ENCODE results near the gene ACOT13.
A peak's percentile ranks its signal among the peaks of the same experiment; 100 is the strongest.

DNA sequence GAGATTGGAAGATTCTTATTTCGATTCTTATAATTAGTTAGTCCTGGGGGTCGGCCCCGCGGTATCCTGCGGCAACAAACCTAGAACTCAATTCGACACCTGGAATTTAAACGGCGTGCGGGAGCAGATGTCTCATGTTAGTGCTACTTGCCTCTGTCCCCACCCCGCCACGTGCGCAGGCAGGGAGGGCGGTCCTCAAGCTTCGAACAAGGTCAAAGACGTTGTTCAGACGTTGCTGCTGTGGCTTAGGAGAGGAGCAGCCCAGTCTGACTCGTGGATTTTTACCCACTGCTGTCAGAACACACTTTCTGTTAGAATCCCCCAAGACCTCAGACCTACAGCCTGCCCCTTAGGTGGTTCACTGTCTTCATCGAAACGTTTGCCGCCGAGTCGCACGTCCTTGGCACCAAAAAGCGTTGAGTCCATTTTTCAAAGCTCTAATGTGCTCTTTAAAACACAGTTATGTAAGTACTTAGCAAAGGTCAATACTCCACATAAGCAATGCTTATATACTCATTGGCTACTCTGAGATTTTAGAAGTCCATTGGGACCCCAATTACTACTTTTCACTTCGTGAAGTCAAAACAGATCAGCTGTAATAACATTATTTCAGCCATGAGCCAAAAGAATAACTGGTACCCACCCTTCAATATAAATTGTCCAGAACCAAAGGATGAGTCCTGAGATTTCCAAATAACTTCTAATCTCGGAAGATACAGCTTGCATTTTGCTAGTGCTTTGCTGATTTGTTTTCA lies 54.8 kb downstream of the ACOT13 start:
- TF ChIP-seq POLR2A (IDR thresholded peaks at IDR 0.05; ENCODE audit: control extremely low read depth in 1 of 2, low read depth in 2 of 2, low read length in 2 of 2) (peak; percentile 89 to 98), POLR2AphosphoS5 (IDR thresholded peaks at IDR 0.05; ENCODE audit: low read depth, low read length) (peak; percentile 99), CHD2 (IDR thresholded peaks at IDR 0.05; ENCODE audit: low read length) (no peak), TAF7 (optimal IDR thresholded peaks at IDR 0.05; ENCODE audit: borderline replicate concordance, low read depth, low read length) (peak; percentile 77), TAF1 (IDR thresholded peaks at IDR 0.05; ENCODE audit: low read depth, low read length) (peak; percentile 85), GABPA (IDR thresholded peaks at IDR 0.05; ENCODE audit: borderline replicate concordance, insufficient read depth, low read length) (no peak), RAD21 (IDR thresholded peaks at IDR 0.05 in 1 of 2, conservative IDR thresholded peaks at IDR 0.05 in 1 of 2; ENCODE audit: low read depth in 2 of 2, low read length in 2 of 2) (no peak)
- TF ChIP-seq, protein P1, sequence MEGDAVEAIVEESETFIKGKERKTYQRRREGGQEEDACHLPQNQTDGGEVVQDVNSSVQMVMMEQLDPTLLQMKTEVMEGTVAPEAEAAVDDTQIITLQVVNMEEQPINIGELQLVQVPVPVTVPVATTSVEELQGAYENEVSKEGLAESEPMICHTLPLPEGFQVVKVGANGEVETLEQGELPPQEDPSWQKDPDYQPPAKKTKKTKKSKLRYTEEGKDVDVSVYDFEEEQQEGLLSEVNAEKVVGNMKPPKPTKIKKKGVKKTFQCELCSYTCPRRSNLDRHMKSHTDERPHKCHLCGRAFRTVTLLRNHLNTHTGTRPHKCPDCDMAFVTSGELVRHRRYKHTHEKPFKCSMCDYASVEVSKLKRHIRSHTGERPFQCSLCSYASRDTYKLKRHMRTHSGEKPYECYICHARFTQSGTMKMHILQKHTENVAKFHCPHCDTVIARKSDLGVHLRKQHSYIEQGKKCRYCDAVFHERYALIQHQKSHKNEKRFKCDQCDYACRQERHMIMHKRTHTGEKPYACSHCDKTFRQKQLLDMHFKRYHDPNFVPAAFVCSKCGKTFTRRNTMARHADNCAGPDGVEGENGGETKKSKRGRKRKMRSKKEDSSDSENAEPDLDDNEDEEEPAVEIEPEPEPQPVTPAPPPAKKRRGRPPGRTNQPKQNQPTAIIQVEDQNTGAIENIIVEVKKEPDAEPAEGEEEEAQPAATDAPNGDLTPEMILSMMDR (IDR thresholded peaks at IDR 0.05; ENCODE audit: control extremely low read depth in 1 of 3, insufficient read depth in 1 of 3, low read depth in 1 of 3, low read length in 3 of 3): no peak
